Mammary epithelial cell (primary cell): ENCODE data around the gene IDUA.

Experiments used
- EZH2 ChIP-seq: IDR thresholded peaks from 2 replicates; pipeline ENCODE4 v1.6.1; 2012; ENCODE audit warnings: low read length, inconsistent platforms, borderline replicate concordance
- TF ChIP-seq, protein P1 (sequence below), 2 donors: IDR thresholded peaks in 1 of 2; conservative IDR thresholded peaks in 1 of 2; 2 replicates each; pipeline ENCODE4 v1.5.1; 2011 to 2012; ENCODE audit warnings: inconsistent platforms in 2 of 2, low read length in 2 of 2, mild to moderate bottlenecking in 2 of 2, control low read depth in 1 of 2, low read depth in 1 of 2; ENCODE audit not compliant: insufficient read depth in 1 of 2; ENCODE audit errors: extremely low read depth in 1 of 2

DNA sequence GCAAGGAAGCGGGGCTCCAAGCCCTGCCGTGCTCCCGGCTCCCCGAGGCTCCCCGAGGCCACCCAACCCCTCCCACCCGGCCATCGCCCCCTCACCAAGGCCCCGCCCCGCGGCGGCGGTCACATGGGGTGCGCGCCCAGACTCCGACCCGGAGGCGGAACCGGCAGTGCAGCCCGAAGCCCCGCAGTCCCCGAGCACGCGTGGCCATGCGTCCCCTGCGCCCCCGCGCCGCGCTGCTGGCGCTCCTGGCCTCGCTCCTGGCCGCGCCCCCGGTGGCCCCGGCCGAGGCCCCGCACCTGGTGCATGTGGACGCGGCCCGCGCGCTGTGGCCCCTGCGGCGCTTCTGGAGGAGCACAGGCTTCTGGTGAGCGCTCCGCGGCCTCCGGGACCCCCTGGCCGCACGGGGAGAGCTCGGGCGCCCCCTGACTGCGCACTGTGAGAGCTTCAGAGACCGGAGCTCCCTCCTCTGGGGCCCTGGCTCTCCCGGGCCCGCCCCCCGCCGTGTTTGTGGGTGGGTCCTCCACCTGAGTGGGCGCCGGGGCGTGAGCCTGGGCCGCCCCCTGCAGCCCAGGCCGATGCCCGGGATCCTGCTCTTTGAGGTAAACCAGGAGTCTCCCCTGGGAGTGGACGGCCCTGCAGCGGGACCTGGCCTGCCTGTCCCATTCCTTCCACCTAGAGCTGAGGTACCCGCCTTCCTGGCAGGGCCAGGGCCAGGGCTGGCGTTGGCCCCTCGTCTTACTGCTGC, at the start of gene IDUA:
- TF ChIP-seq, protein P1, sequence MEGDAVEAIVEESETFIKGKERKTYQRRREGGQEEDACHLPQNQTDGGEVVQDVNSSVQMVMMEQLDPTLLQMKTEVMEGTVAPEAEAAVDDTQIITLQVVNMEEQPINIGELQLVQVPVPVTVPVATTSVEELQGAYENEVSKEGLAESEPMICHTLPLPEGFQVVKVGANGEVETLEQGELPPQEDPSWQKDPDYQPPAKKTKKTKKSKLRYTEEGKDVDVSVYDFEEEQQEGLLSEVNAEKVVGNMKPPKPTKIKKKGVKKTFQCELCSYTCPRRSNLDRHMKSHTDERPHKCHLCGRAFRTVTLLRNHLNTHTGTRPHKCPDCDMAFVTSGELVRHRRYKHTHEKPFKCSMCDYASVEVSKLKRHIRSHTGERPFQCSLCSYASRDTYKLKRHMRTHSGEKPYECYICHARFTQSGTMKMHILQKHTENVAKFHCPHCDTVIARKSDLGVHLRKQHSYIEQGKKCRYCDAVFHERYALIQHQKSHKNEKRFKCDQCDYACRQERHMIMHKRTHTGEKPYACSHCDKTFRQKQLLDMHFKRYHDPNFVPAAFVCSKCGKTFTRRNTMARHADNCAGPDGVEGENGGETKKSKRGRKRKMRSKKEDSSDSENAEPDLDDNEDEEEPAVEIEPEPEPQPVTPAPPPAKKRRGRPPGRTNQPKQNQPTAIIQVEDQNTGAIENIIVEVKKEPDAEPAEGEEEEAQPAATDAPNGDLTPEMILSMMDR (conservative IDR thresholded peaks at IDR 0.05 in 1 of 2, IDR thresholded peaks at IDR 0.05 in 1 of 2; ENCODE audit: extremely low read depth in 1 of 2, insufficient read depth in 1 of 2, low read depth in 1 of 2, low read length in 2 of 2) = peak; percentile 2 to 54
- no peak for TF ChIP-seq EZH2
